Breast epithelium (tissue), 4 donors: ENCODE data around the gene PAFAH2. TPM values are rescaled to one million over a fixed set of nuclear protein-coding genes. Genes with fewer than 3 reads are reported as not detected.

Source experiments
- DNase-seq, 2 donors: peaks; one replicate each; pipeline ENCODE4 v3.0.0-alpha.2; 2019; ENCODE audit warnings: low spot score in 2 of 2
- H3K27ac ChIP-seq, 2 donors: fragments of 200-600 bp; sonication (generic) in 1 of 2; one replicate each; pipeline ENCODE4 v1.5.1; 2016 to 2019; ENCODE audit warnings: mild to moderate bottlenecking in 1 of 2
- H3K27me3 ChIP-seq, 2 donors: fragments of 200-600 bp; sonication (generic) in 1 of 2; one replicate each; pipeline versions ENCODE4 v1.5.1 to v1.6.0; 2017 to 2019; ENCODE audit warnings: control low read depth in 1 of 2, mild to moderate bottlenecking in 1 of 2
- H3K36me3 ChIP-seq: fragments of 200-600 bp; one replicate; pipeline ENCODE4 v1.5.1; 2019
- H3K4me1 ChIP-seq, 2 donors: fragments of 200-600 bp; sonication (generic); one replicate each; pipeline ENCODE4 v1.5.1; 2016 to 2019; ENCODE audit warnings: control low read depth in 1 of 2
- H3K4me3 ChIP-seq, 3 donors: fragments of 200-600 bp; sonication (generic); 1 replicate in 2 of 3; 2 replicates in 1 of 3; pipeline ENCODE4 v1.5.1; 2016 to 2019; ENCODE audit warnings: mild to moderate bottlenecking in 3 of 3, moderate library complexity in 2 of 3
- H3K9me3 ChIP-seq, 2 donors: fragments of 200-600 bp; sonication (generic) in 1 of 2; one replicate each; pipeline ENCODE4 v1.5.1; 2016 to 2019; ENCODE audit warnings: control low read depth in 1 of 2
- POLR2A ChIP-seq: fragments of 450-650 bp; IDR thresholded peaks from one replicate; pipeline ENCODE4 v1.6.1; 2016; ENCODE audit warnings: antibody characterized with exemption, mild to moderate bottlenecking, moderate library complexity
- POLR2AphosphoS5 ChIP-seq, 3 donors: sonication (generic); formaldehyde crosslinking; IDR thresholded peaks; one replicate each; pipeline ENCODE4 v1.6.1; 2017; ENCODE audit warnings: antibody characterized with exemption in 3 of 3
- intact Hi-C: fragments of 100-400 bp; cut with DNase I; formaldehyde crosslinking; loops from one replicate; pipeline ENCODE4 v1.15.1; 2023; ENCODE audit warnings: low total_unique reads
- total RNA-seq, 3 donors: library from RNA; depleted of rRNA; stranded (reverse); fragments of >200 nt; gene quantifications; one replicate each; pipeline ENCODE4 v1.1.0, GENCODE V29; 2016
- TF ChIP-seq, protein P1 (sequence below), 3 donors: fragments of 450-650 bp; IDR thresholded peaks; one replicate each; pipeline ENCODE4 v1.5.1; 2016 to 2017; ENCODE audit warnings: antibody characterized with exemption in 3 of 3, mild to moderate bottlenecking in 3 of 3, moderate library complexity in 3 of 3

Gene PAFAH2
- total RNA-seq, 3 donors from 2014 or later: 8.2 to 19.9 (median 9.8) TPM

DNA sequence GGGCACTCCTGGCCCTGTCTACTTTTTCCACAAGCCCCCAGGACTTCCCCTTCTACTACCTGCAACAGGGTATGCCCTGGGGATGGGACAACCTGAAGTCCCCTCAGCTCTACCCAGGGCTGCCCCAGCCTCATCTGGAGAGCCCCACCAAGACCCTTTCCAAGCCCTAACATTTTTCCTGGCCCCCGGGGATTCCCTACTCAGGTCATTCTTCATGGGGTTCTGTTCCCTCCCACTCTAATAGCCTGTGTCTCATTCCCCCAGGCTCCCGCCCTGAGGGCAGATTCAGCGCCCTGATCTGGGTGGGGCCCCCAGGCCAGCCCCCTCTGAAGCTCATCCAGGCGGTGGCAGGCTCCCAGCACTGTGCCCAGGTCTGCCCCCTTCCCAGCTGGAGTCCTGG lies 33.3 kb upstream of the PAFAH2 start:
- H3K27me3 ChIP-seq: no peaks in the 10 kb centered on the region
- H3K9me3 ChIP-seq: no peaks in the 10 kb centered on the region
- intact Hi-C loops: no loop called here
- DNase-seq: no peak
- H3K27ac ChIP-seq: no peak overlapping the region
- no peak for TF ChIP-seq POLR2A
- TF ChIP-seq POLR2AphosphoS5 (IDR thresholded peaks at IDR 0.05): no peak
- TF ChIP-seq, protein P1, sequence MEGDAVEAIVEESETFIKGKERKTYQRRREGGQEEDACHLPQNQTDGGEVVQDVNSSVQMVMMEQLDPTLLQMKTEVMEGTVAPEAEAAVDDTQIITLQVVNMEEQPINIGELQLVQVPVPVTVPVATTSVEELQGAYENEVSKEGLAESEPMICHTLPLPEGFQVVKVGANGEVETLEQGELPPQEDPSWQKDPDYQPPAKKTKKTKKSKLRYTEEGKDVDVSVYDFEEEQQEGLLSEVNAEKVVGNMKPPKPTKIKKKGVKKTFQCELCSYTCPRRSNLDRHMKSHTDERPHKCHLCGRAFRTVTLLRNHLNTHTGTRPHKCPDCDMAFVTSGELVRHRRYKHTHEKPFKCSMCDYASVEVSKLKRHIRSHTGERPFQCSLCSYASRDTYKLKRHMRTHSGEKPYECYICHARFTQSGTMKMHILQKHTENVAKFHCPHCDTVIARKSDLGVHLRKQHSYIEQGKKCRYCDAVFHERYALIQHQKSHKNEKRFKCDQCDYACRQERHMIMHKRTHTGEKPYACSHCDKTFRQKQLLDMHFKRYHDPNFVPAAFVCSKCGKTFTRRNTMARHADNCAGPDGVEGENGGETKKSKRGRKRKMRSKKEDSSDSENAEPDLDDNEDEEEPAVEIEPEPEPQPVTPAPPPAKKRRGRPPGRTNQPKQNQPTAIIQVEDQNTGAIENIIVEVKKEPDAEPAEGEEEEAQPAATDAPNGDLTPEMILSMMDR (IDR thresholded peaks at IDR 0.05): no peak
- peaks cover 2 to 3% of the 10 kb centered on the region in 2 donors for H3K4me1 ChIP-seq
- no peak overlapping the region for H3K4me3 ChIP-seq
- no peaks in the 10 kb centered on the region for H3K36me3 ChIP-seq

DNA sequence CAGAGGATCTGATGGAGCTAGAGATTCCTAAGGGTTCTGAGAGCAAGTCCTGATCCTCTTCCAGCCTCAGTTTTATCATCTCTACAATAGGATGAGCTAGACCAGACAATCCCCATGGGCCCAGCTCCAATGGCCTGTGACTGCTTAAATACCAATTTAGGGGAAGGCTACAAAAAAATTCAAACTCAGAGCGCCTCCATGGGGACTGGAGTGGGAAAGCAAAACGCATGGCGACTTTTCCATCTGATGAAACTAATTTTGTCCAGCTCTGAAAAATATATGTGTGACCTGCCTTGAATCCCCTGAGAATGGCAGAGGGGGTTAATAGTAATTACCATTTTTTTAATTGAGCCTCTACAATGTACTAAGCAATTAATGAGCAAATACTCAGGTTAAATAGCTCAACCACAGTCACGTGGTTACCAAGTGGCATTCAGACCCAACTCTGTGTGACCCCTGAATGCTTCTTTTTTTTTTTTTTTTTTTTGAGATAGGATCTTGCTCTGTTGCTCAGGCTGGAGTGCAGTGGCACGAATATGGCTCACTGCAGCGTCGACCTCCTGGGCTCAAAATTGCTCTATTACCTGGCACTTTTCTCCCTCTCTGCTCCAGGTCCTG lies 32.1 kb upstream of the PAFAH2 start:
- Histone ChIP-seq H3K27me3 (no peaks in the 10 kb centered on the region), H3K9me3 (no peaks in the 10 kb centered on the region), H3K36me3 (no peaks in the 10 kb centered on the region), H3K4me1 (peaks cover 0 to 2% of the 10 kb centered on the region in 2 donors), H3K4me3 (no peak overlapping the region), H3K27ac (no peak overlapping the region)
- intact Hi-C loops: no loop called here
- TF ChIP-seq POLR2A (no peak), POLR2AphosphoS5 (IDR thresholded peaks at IDR 0.05) (no peak)
- TF ChIP-seq, protein P1 (IDR thresholded peaks at IDR 0.05): no peak
- no peak for DNase-seq

DNA sequence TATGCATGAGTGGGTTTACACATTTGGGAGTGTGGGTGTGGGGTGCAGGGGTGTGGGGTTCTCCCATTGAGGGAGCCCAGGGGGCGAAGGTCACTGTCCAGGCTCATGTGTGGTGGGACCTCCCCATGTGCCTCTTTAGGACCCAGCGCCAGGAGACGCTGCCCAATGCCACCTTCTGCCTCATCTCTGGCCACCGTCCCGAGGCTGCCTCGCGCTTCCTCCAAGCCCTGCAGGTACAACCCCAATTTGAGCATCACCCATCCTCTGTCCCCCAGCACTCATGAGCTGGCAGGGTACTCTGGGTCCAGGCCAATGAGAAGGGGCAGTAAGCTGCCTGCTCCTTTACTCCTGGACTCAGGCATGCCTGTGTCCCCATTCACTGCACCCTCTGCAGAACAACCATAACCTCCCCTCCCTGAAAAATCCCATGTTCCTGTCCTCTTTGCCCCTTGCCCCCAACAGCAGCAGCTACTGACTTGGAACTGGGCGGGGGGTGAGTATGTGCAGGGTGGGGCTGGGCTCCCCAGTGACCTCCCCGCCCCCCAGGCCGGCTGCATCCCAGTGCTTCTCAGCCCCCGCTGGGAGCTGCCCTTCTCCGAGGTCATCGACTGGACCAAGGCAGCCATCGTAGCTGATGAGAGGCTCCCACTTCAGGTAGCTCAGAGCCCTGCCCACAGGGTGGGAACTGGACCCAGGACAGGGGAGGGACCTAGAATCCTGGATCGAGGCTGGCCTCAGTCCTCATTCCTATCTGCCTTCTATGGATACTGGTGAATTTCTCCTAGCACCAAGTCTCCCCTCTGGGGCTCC lies 31.4 kb upstream of the PAFAH2 start:
- TF ChIP-seq POLR2A (no peak), POLR2AphosphoS5 (IDR thresholded peaks at IDR 0.05) (no peak)
- TF ChIP-seq, protein P1 (IDR thresholded peaks at IDR 0.05): no peak
- intact Hi-C loops: no loop called here
- no peak for DNase-seq
- no peaks in the 10 kb centered on the region for H3K4me1 ChIP-seq
- H3K27me3 ChIP-seq: no peaks in the 10 kb centered on the region
- no peak overlapping the region for H3K27ac ChIP-seq
- no peak overlapping the region for H3K4me3 ChIP-seq
- no peaks in the 10 kb centered on the region for H3K9me3 ChIP-seq
- H3K36me3 ChIP-seq: no peaks in the 10 kb centered on the region

DNA sequence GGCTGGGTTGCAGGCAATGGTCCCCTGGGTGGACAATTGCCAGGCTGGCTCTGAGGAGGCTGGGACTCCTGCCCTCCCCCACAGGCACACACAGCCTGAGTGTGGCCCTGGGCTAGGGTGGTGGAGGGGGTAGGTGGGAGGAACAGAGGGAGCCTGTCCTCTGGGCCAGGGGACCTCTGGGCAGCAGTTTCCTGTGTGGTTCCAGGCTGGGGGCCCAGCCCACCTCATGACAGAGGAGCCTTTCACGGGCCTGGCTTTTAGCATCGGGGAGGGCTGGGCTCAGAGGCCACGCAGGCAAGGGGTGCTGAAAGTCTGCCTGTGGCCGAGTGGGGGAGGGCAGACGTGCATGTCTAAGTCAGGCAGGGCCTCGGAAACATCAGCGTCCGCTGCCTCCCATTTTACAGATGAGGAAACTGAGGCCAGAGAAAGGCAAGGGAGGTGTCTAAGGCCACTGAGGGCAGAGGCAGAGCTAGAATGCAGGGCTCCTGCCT lies 30.7 kb upstream of the PAFAH2 start:
- H3K4me1 ChIP-seq: no peaks in the 10 kb centered on the region
- H3K27me3 ChIP-seq: no peaks in the 10 kb centered on the region
- H3K27ac ChIP-seq: no peak overlapping the region
- no peak overlapping the region for H3K4me3 ChIP-seq
- DNase-seq: no peak
- intact Hi-C loops: no loop called here
- H3K9me3 ChIP-seq: no peaks in the 10 kb centered on the region
- TF ChIP-seq POLR2A (no peak), POLR2AphosphoS5 (IDR thresholded peaks at IDR 0.05) (no peak)
- no peaks in the 10 kb centered on the region for H3K36me3 ChIP-seq

DNA sequence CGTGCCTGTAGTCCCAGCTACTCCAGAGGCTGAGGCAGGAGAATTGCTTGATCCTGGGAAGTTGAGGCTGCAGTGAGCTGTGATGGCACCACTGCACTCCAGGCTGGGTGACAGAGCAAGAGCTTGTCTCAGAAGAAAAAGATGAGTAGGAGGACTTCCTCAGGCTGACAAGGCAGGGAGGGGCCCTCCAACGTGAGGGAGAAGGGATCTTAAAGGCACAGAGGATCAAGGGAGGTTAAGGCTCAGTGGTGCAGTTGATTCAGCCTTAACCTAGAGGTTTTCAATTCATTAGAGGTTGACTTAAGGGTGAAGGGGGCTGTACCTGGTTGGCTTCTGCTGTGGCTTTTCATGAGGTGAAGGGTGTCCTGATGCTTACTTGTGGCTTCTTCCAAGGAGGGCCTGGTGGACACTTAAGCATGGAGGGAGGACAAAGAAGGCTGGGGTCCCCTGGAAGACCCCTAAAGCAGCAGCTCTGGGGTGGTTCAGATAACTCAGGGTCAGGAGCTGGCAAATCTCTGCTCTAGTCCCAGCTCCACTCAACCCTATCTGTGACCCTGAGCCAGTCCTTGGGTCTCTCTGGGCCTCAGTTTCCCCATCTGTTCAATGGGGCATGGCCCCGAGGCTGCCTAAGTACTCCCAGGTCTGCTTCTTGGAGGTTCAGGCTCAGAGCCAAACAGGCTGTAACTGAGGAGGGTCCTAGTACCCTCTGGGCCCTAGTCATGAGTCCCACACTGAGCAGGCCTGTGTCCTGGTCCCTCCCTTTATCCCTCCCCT lies 30.0 kb upstream of the PAFAH2 start:
- Histone ChIP-seq H3K4me3 (no peak overlapping the region), H3K9me3 (no peaks in the 10 kb centered on the region), H3K27me3 (no peaks in the 10 kb centered on the region), H3K27ac (no peak overlapping the region), H3K36me3 (no peaks in the 10 kb centered on the region), H3K4me1 (no peaks in the 10 kb centered on the region)
- intact Hi-C loops: no loop called here
- no peak for DNase-seq
- TF ChIP-seq POLR2A: no peak
- no peak for TF ChIP-seq POLR2AphosphoS5 (IDR thresholded peaks at IDR 0.05)
- TF ChIP-seq, protein P1 (IDR thresholded peaks at IDR 0.05): no peak
